SK-N-MC (cell line): ENCODE data around the gene RFX2.

ENCODE experiments used
- EZH2 ChIP-seq: fragments of 200-600 bp; sonication (generic); IDR thresholded peaks from one replicate; pipeline ENCODE4 v1.6.1; 2017; ENCODE audit warnings: antibody characterized with exemption
- FOXP2 ChIP-seq: optimal IDR thresholded peaks from 2 replicates; pipeline ENCODE3; 2011; ENCODE audit warnings: mild to moderate bottlenecking, moderate library complexity; ENCODE audit not compliant: insufficient read depth; ENCODE audit errors: extremely low read length, control extremely low read depth
- POLR2AphosphoS5 ChIP-seq: IDR thresholded peaks from 2 replicates; pipeline ENCODE4 v1.6.1; 2012; ENCODE audit warnings: mild to moderate bottlenecking, low read depth, low read length, borderline replicate concordance

- TF ChIP-seq POLR2AphosphoS5, result no peak
- TF ChIP-seq EZH2, result no peak
- no peak for TF ChIP-seq FOXP2
Observed at GRCh38 chr19:5963855-5964254, 146.4 kb downstream of the RFX2 start.
